ENCODE data around the gene FBXO2. TPM values are rescaled to one million over a fixed set of nuclear protein-coding genes. Genes with fewer than 3 reads are reported as not detected.

FBXO2 gene
- total and polyA plus RNA-seq, 9 of the 15 experiments (the other 6 are each of a cell fraction or from before 2014, with no cell fraction given): 0.04 to 1.9 (median 0.27) TPM

- no peak for TF ChIP-seq REST (IDR thresholded peaks at IDR 0.05; ENCODE audit: borderline replicate concordance)
- TF ChIP-seq REST (CRISPR knock-in tag; IDR thresholded peaks at IDR 0.05; ENCODE audit: low read depth): 0 out of 2 replicates have a peak, but pooled peaks have one; percentile 19
- TF ChIP-seq, protein P1, sequence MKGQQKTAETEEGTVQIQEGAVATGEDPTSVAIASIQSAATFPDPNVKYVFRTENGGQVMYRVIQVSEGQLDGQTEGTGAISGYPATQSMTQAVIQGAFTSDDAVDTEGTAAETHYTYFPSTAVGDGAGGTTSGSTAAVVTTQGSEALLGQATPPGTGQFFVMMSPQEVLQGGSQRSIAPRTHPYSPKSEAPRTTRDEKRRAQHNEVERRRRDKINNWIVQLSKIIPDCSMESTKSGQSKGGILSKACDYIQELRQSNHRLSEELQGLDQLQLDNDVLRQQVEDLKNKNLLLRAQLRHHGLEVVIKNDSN (CRISPR knock-in tag; IDR thresholded peaks at IDR 0.05): peak; percentile 26; the same call in 1 of the 2 replicates
- TF ChIP-seq, protein P2, sequence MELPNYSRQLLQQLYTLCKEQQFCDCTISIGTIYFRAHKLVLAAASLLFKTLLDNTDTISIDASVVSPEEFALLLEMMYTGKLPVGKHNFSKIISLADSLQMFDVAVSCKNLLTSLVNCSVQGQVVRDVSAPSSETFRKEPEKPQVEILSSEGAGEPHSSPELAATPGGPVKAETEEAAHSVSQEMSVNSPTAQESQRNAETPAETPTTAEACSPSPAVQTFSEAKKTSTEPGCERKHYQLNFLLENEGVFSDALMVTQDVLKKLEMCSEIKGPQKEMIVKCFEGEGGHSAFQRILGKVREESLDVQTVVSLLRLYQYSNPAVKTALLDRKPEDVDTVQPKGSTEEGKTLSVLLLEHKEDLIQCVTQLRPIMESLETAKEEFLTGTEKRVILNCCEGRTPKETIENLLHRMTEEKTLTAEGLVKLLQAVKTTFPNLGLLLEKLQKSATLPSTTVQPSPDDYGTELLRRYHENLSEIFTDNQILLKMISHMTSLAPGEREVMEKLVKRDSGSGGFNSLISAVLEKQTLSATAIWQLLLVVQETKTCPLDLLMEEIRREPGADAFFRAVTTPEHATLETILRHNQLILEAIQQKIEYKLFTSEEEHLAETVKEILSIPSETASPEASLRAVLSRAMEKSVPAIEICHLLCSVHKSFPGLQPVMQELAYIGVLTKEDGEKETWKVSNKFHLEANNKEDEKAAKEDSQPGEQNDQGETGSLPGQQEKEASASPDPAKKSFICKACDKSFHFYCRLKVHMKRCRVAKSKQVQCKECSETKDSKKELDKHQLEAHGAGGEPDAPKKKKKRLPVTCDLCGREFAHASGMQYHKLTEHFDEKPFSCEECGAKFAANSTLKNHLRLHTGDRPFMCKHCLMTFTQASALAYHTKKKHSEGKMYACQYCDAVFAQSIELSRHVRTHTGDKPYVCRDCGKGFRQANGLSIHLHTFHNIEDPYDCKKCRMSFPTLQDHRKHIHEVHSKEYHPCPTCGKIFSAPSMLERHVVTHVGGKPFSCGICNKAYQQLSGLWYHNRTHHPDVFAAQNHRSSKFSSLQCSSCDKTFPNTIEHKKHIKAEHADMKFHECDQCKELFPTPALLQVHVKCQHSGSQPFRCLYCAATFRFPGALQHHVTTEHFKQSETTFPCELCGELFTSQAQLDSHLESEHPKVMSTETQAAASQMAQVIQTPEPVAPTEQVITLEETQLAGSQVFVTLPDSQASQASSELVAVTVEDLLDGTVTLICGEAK (IDR thresholded peaks at IDR 0.05): peak; percentile 41; the same call in 1 of the 2 replicates
- TF ChIP-seq, protein P2 (CRISPR knock-in tag; IDR thresholded peaks at IDR 0.05): no peak
- peak; percentile 66; the same call in 1 of the 2 replicates for TF ChIP-seq PHF8 (IDR thresholded peaks at IDR 0.05; ENCODE audit: borderline replicate concordance, low read length)
- TF ChIP-seq RBBP5 (IDR thresholded peaks at IDR 0.05; ENCODE audit: borderline replicate concordance, insufficient read depth, low read length, poor library complexity, severe bottlenecking): peak; percentile 64
Measured at GRCh38 chr1:11664336-11665065, 10.3 kb upstream of the FBXO2 start (continued).

All from K562 (cell line).